ENCODE measurements around the gene AMN. TPM values are rescaled to one million over a fixed set of nuclear protein-coding genes. Genes with fewer than 3 reads are reported as not detected.

The AMN gene
- total RNA-seq, 1 donor from 2014 or later: not detected

DNA sequence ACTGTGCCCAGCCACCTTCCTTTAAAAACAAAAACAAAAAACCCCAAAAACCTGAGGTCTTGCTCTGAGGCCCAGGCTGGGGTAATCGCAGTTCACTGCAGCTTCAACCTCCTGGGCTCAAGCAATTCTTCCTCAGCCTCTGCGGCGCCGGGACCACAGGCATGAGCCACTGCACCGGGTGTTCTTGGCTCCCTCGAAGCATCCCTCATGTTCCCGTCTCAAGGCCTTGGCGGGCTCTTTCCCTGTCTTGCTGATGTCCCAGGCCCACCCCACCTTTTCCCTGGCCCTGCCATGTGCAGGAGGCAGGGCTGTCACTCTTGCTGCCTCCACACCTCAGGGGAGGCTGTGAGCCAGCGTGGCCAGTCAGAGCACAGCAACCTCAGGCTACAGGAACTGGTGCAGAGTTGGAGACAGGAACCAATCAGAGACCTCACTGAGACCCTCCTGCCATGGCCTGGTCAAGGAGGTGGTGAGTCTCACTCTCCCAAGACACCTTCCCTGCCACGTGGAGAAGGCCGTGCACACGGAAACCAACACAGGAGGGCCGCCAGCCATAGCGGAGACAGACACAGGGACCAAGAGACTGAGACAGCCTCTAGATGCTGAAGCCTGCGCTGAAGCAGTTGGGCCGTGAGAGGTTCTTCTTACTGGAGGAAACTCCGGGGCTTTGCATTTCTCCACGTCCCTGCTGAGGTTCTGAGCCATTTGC lies 6.0 kb upstream of the AMN start:
- Mint-ChIP-seq H3K9me3 (ENCODE audit: unreplicated experiment) (no peaks in the 10 kb centered on the region), H3K36me3 (ENCODE audit: low read depth, unreplicated experiment) (no peaks in the 10 kb centered on the region), H3K4me1 (ENCODE audit: unreplicated experiment) (peaks cover 3% of the 10 kb centered on the region), H3K4me3 (ENCODE audit: unreplicated experiment) (no peak overlapping the region), H3K27ac (ENCODE audit: unreplicated experiment) (no peak overlapping the region), H3K27me3 (ENCODE audit: unreplicated experiment) (peaks cover 2% of the 10 kb centered on the region)
- TF ChIP-seq, protein P1, sequence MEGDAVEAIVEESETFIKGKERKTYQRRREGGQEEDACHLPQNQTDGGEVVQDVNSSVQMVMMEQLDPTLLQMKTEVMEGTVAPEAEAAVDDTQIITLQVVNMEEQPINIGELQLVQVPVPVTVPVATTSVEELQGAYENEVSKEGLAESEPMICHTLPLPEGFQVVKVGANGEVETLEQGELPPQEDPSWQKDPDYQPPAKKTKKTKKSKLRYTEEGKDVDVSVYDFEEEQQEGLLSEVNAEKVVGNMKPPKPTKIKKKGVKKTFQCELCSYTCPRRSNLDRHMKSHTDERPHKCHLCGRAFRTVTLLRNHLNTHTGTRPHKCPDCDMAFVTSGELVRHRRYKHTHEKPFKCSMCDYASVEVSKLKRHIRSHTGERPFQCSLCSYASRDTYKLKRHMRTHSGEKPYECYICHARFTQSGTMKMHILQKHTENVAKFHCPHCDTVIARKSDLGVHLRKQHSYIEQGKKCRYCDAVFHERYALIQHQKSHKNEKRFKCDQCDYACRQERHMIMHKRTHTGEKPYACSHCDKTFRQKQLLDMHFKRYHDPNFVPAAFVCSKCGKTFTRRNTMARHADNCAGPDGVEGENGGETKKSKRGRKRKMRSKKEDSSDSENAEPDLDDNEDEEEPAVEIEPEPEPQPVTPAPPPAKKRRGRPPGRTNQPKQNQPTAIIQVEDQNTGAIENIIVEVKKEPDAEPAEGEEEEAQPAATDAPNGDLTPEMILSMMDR (IDR thresholded peaks at IDR 0.05; ENCODE audit: unreplicated experiment): no peak
- DNase-seq (ENCODE audit: low spot score): no peak

GRCh38 chr14:102917056-102917385 lies 5.4 kb upstream of the AMN start:
- TF ChIP-seq, protein P1 (IDR thresholded peaks at IDR 0.05; ENCODE audit: unreplicated experiment): no peak
- peaks cover 3% of the 10 kb centered on the region for H3K4me1 Mint-ChIP-seq (ENCODE audit: unreplicated experiment)
- H3K27me3 Mint-ChIP-seq (ENCODE audit: unreplicated experiment): peaks cover 2% of the 10 kb centered on the region
- H3K4me3 Mint-ChIP-seq (ENCODE audit: unreplicated experiment): no peak overlapping the region
- H3K36me3 Mint-ChIP-seq (ENCODE audit: low read depth, unreplicated experiment): no peaks in the 10 kb centered on the region
- no peaks in the 10 kb centered on the region for H3K9me3 Mint-ChIP-seq (ENCODE audit: unreplicated experiment)
- DNase-seq (ENCODE audit: low spot score): no peak
- no peak overlapping the region for H3K27ac Mint-ChIP-seq (ENCODE audit: unreplicated experiment)

DNA sequence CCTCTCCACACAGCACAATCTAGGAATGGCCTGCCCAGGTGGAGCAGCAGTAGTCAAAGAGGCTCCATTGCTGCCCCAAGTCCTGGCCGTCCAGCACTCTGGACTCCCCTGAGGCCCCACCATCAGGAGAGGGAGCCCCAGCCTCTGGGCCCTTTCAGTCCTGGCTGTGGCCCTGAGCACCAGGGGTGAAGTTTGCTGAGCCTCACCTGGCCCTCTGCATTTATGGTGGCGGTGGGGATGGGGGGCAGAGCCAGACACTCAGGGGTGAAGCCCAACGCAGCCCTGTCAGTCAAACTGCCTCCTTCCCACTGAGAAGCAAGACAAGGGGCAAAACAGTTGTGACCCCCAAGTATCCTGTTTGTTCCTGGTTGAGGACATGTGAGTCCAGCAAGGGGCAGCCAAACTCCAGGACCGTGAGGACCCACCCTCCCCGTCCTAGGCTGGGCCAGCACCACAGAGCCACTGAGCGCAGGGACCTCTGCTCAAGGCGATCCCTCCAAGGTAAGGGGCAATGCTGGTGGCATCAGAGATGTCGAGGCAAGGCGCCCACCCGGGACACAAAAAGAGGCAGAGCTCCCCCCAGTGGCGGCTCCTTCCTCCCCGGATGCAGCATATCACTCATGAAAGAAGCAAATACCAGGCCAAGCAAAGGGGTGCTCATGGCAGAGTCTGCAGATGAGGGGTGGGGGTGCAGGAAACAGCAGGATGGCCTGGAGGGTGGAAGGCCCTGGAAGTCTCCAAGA lies 4.8 kb upstream of the AMN start:
- H3K4me3 Mint-ChIP-seq (ENCODE audit: unreplicated experiment): no peak overlapping the region
- H3K36me3 Mint-ChIP-seq (ENCODE audit: low read depth, unreplicated experiment): no peaks in the 10 kb centered on the region
- TF ChIP-seq, protein P1 (IDR thresholded peaks at IDR 0.05; ENCODE audit: unreplicated experiment): peak; percentile 49
- no peak overlapping the region for H3K27ac Mint-ChIP-seq (ENCODE audit: unreplicated experiment)
- peaks cover 3% of the 10 kb centered on the region for H3K4me1 Mint-ChIP-seq (ENCODE audit: unreplicated experiment)
- peak; percentile 78 for DNase-seq (ENCODE audit: low spot score)
- H3K9me3 Mint-ChIP-seq (ENCODE audit: unreplicated experiment): no peaks in the 10 kb centered on the region
- H3K27me3 Mint-ChIP-seq (ENCODE audit: unreplicated experiment): peaks cover 2% of the 10 kb centered on the region

DNA sequence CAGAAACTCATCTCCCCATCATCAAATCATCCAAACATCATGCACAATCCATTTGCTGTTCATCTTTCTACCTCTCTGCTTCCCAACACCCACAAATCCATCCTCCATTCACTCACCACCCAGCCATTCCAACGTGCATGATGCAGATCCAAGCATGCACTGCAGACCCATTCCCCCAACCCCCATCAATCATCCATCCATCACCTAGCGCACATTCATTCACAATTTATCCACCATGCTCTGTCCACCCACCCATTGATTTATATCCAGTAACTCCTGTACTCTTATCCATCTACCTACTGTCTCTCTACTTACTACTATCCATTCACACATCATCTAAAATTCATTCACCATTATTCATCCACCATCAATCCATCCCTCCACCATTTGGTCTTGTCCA lies 4.0 kb upstream of the AMN start:
- Mint-ChIP-seq H3K4me3 (ENCODE audit: unreplicated experiment) (no peak overlapping the region), H3K27ac (ENCODE audit: unreplicated experiment) (no peak overlapping the region), H3K36me3 (ENCODE audit: low read depth, unreplicated experiment) (no peaks in the 10 kb centered on the region), H3K4me1 (ENCODE audit: unreplicated experiment) (peaks cover 3% of the 10 kb centered on the region), H3K9me3 (ENCODE audit: unreplicated experiment) (no peaks in the 10 kb centered on the region), H3K27me3 (ENCODE audit: unreplicated experiment) (peaks cover 2% of the 10 kb centered on the region)
- TF ChIP-seq, protein P1 (IDR thresholded peaks at IDR 0.05; ENCODE audit: unreplicated experiment): no peak
- no peak for DNase-seq (ENCODE audit: low spot score)
